ENCODE results near the gene SEMA6B. TPM values are rescaled to one million over a fixed set of nuclear protein-coding genes. Genes with fewer than 3 reads are reported as not detected.
"Not testable (repeated sequence)": the region's sequence is repeated elsewhere in the genome, so short reads cannot be mapped to it uniquely, and the experiment has no call there.

Gene SEMA6B
- polyA plus RNA-seq, 1 donor: 3.3 TPM

DNA sequence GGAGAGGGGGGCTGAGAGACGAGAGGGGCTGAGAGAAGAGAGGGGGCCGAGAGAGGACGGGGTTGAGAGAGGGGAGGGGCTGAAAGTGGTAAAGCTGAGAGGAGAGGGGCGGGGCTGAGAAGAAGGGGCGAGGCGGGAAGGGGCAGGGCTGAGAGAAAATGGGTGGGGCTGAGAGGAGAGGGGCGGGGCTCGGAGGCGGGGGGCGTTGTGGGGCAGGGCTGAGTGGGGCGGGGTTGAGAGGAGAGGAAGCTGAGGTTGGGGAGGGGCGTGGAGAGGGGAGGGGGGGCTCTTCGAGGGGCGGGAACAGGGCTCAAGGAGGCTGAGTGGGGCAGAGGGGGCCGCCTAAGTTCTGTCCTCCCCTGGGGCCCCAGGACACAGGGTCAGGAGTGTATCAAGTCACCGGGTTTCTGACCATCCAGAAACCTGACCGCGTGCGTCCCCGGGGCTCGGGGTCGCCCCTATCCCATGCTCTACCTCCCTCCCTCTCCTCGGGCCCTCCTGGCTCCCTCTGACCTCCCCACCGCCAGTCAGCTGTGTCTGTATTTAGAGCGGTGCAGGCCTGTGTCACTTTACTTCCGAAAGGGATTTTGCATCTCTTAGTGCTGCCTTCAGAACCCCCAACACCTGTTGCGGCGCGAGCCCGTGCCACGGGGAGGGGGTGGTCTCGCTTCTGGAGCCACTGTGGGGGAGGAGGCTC, 38.6 kb upstream of the SEMA6B start:
- Histone ChIP-seq H3K27me3 (ENCODE audit: control insufficient read depth, insufficient read depth, low read length) (peaks cover 39% of the 10 kb centered on the region), H3K36me3 (ENCODE audit: control insufficient read depth, insufficient read depth, low read length) (no peaks in the 10 kb centered on the region), H3K27ac (ENCODE audit: low read length) (no peak overlapping the region), H3K4me3 (ENCODE audit: low read length) (no peak overlapping the region), H3K9me3 (ENCODE audit: control insufficient read depth, low read depth, low read length) (no peaks in the 10 kb centered on the region), H3K4me1 (ENCODE audit: control insufficient read depth, insufficient read depth, low read length) (no peaks in the 10 kb centered on the region)
- WGBS (ENCODE audit: insufficient coverage, low lambda C conversion rate): 7% methylated on average over 3 of the region's 32 CpGs
- DNase-seq: no peak

DNA sequence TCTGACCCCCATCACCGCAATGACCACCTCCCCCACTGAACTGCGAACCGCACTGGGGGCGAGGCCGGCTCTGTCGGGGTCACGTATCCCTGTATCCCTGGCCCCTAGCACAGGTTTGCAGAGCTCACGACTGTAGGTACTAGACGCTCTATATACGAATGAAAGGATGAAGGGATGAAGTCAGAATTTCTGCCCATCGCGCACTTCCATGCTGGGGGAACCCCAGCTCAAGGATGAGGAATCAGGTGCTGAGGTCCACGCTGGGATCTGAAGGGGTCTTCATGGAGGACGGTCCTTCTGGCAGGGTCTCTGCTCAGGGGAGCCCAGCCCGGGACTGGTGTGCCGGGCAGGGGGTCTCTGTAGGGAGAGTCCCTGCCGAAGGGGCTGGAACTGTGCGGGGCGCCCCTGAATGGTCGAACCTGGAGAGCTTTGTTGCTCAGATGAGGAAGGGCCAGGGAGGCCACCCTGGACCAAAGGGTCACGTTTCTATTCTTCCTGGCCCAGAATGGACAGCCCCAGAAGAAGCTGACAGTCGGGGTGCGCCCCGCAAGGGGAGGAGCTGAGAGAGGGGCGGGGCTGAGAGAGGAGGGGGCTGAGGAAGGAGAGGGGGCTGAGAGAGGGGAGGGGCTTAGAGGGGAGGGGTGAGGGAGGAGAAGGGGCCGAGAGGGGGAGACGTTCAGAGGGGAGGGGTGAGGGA, 37.9 kb upstream of the SEMA6B start:
- no peak for DNase-seq
- H3K4me3 ChIP-seq (ENCODE audit: low read length): no peak overlapping the region
- H3K36me3 ChIP-seq (ENCODE audit: control insufficient read depth, insufficient read depth, low read length): no peaks in the 10 kb centered on the region
- H3K27me3 ChIP-seq (ENCODE audit: control insufficient read depth, insufficient read depth, low read length): peaks cover 44% of the 10 kb centered on the region
- no peaks in the 10 kb centered on the region for H3K4me1 ChIP-seq (ENCODE audit: control insufficient read depth, insufficient read depth, low read length)
- no peak overlapping the region for H3K27ac ChIP-seq (ENCODE audit: low read length)
- no CpG with 5 or more reads among the region's 27 CpGs for WGBS (ENCODE audit: insufficient coverage, low lambda C conversion rate)
- no peaks in the 10 kb centered on the region for H3K9me3 ChIP-seq (ENCODE audit: control insufficient read depth, low read depth, low read length)

DNA sequence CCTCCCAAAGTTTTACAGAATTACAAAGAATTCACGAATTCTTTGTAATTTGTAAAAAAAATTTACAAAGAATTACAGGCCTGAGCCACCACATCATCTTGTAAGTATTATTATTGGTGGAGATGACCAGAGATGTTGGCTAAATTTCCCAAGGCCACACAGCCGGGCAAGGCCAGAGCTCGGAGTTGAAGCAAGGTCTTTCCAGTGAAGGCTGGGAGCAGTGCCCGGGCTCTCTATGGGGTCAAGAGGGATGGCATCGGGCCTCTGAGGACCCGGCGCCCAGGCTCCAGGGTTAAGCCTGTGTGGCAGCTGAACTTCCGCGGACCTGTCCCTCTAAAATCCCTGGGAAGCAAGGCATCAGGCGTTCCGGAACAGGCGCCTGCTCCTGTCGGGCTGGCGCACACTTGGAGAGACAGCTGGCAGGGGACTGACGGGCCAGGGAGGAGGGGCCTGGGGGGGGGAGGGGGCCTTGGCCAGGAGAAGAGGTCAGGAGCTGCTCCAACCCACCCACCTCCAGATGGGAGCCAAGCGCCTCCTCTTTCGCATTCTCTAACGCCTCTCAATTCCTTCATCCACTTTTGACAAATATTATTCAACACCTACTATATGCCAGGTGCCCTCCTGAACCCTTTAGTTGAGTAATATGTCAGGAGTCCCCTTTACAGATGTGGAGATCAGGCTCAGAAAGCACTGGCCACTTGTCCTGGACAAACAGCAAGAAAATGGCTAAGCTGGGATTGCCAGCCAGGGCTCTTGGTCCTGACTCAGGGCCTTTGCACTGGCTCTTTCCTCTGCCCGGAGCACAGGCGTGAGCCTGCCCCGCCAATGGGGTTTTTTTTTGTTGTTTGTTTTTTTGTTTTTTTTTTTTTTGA, 36.8 kb upstream of the SEMA6B start:
- H3K4me1 ChIP-seq (ENCODE audit: control insufficient read depth, insufficient read depth, low read length): no peaks in the 10 kb centered on the region
- no peaks in the 10 kb centered on the region for H3K9me3 ChIP-seq (ENCODE audit: control insufficient read depth, low read depth, low read length)
- H3K27me3 ChIP-seq (ENCODE audit: control insufficient read depth, insufficient read depth, low read length): peaks cover 46% of the 10 kb centered on the region
- no peaks in the 10 kb centered on the region for H3K36me3 ChIP-seq (ENCODE audit: control insufficient read depth, insufficient read depth, low read length)
- DNase-seq: no peak
- H3K4me3 ChIP-seq (ENCODE audit: low read length): no peak overlapping the region
- no peak overlapping the region for H3K27ac ChIP-seq (ENCODE audit: low read length)
- WGBS (ENCODE audit: insufficient coverage, low lambda C conversion rate): no CpG with 5 or more reads among the region's 21 CpGs

DNA sequence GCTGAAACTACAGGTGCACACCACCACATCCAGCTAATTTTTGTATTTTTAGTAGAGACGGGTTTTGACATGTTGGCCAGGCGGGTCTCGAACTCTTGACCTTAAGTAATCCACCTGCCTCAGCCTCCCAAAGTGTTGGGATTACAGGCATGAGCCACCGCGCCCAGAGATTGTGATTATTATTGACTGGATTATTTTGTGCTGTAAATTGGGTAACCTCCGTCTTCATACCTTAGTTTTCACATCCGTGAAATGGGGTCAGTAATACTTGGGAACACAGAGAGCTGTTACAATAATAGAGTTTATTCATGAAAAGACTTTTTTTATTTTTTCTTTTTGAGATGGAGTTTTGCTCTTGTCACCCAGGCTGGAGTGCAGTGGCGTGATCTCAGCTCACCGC, 35.7 kb upstream of the SEMA6B start:
- not testable (repeated sequence) for H3K36me3 ChIP-seq (ENCODE audit: control insufficient read depth, insufficient read depth, low read length); H3K9me3 ChIP-seq (ENCODE audit: control insufficient read depth, low read depth, low read length); H3K27ac ChIP-seq (ENCODE audit: low read length); H3K4me3 ChIP-seq (ENCODE audit: low read length); H3K4me1 ChIP-seq (ENCODE audit: control insufficient read depth, insufficient read depth, low read length); DNase-seq
- no CpG with 5 or more reads among the region's 9 CpGs for WGBS (ENCODE audit: insufficient coverage, low lambda C conversion rate)
- peaks cover 43% of the 10 kb centered on the region for H3K27me3 ChIP-seq (ENCODE audit: control insufficient read depth, insufficient read depth, low read length)

DNA sequence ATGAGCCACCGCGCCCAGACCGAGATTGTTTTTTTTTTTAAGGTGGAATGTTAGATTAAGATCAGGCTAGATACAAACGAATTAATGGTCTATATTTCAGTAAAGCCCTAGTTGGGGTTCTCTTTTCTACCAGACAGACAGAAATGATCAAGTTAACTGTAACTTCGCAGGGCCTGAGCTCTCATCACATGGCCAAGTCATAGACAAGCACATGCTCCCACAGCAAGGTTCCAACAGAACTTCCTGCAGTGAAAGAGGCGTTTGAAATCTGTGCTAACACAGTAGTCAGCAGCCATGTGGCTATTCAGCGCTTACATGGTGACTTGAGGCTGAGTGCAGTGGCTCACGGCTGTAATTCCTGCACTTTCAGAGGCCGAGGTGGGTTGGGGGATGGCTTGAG, 34.7 kb upstream of the SEMA6B start:
- H3K27ac ChIP-seq (ENCODE audit: low read length): no peak overlapping the region
- no peak overlapping the region for H3K4me3 ChIP-seq (ENCODE audit: low read length)
- H3K36me3 ChIP-seq (ENCODE audit: control insufficient read depth, insufficient read depth, low read length): no peaks in the 10 kb centered on the region
- H3K9me3 ChIP-seq (ENCODE audit: control insufficient read depth, low read depth, low read length): no peaks in the 10 kb centered on the region
- no CpG with 5 or more reads among the region's 9 CpGs for WGBS (ENCODE audit: insufficient coverage, low lambda C conversion rate)
- no peak for DNase-seq
- no peaks in the 10 kb centered on the region for H3K4me1 ChIP-seq (ENCODE audit: control insufficient read depth, insufficient read depth, low read length)
- peaks cover 42% of the 10 kb centered on the region for H3K27me3 ChIP-seq (ENCODE audit: control insufficient read depth, insufficient read depth, low read length)

DNA sequence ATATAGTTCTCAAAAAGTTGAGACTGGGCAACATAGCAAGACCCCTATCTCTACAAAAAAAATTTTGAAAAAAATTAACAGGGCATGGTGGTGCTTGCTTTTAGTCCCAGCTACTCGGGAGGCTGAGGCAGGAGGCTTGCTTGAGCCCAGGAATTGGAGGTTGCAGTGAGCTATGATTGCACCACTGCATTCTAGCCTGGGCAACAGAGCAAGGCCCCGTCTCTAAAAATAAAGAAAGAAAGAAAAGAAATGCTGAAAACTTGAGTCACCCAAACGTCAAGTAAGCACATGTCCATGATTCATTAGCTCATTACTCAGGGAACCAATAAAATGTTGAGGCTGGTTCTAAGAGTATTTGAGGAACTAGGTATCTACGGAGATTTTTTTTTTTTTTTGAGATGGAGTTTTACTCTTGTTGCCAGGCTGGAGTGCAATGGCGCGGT, 33.9 kb upstream of the SEMA6B start:
- DNase-seq: no peak
- Histone ChIP-seq H3K4me1 (ENCODE audit: control insufficient read depth, insufficient read depth, low read length) (no peaks in the 10 kb centered on the region), H3K27ac (ENCODE audit: low read length) (no peak overlapping the region), H3K9me3 (ENCODE audit: control insufficient read depth, low read depth, low read length) (no peaks in the 10 kb centered on the region), H3K27me3 (ENCODE audit: control insufficient read depth, insufficient read depth, low read length) (peaks cover 34% of the 10 kb centered on the region), H3K4me3 (ENCODE audit: low read length) (no peak overlapping the region), H3K36me3 (ENCODE audit: control insufficient read depth, insufficient read depth, low read length) (no peaks in the 10 kb centered on the region)
- no CpG with 5 or more reads among the region's 6 CpGs for WGBS (ENCODE audit: insufficient coverage, low lambda C conversion rate)

DNA sequence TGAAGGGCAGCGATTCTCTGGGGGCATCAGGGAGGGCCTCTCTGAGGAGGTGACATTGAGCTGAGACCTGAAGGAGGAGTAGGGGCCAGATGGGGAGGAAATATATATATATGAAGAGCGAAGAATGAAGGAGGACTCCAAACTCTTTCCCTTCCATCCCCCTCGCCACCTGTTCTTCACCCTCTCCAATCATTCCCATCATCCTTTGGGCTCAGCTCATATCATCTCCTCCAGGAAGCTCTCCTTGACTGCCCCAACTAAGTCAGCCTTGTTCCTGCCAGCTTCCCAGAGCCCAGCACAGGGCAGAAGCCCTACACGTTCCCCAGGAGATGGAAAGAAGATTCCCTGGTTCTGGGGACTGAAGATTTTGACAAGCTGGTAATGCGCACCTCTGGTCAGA, 33.0 kb upstream of the SEMA6B start:
- Histone ChIP-seq H3K36me3 (ENCODE audit: control insufficient read depth, insufficient read depth, low read length) (no peaks in the 10 kb centered on the region), H3K27ac (ENCODE audit: low read length) (no peak overlapping the region), H3K9me3 (ENCODE audit: control insufficient read depth, low read depth, low read length) (no peaks in the 10 kb centered on the region), H3K27me3 (ENCODE audit: control insufficient read depth, insufficient read depth, low read length) (peaks cover 29% of the 10 kb centered on the region), H3K4me1 (ENCODE audit: control insufficient read depth, insufficient read depth, low read length) (no peaks in the 10 kb centered on the region), H3K4me3 (ENCODE audit: low read length) (no peak overlapping the region)
- DNase-seq: no peak
- no CpG with 5 or more reads among the region's 5 CpGs for WGBS (ENCODE audit: insufficient coverage, low lambda C conversion rate)

DNA sequence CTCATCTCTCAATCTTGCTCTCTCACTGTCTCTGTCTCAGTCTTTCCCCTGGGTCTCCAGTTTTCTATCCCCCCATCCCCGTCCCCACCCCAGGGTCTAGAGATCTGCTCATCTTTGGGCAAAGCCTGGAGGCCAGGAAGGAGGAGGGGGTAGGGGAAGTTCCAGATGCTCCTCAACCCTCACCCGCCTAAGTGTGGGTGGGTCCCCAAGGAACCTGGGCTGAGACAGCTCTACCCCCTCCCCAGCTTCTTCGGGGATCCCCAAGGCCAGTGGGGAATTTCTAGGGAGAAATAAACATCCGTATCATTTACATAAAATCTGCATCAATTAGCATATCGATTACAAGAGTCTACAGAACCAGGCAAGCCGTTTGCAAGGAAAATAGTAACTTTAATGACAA, 31.8 kb upstream of the SEMA6B start:
- no peak overlapping the region for H3K27ac ChIP-seq (ENCODE audit: low read length)
- no peak for DNase-seq
- H3K9me3 ChIP-seq (ENCODE audit: control insufficient read depth, low read depth, low read length): no peaks in the 10 kb centered on the region
- WGBS (ENCODE audit: insufficient coverage, low lambda C conversion rate): 80% methylated on average over 1 of the region's 6 CpGs
- no peaks in the 10 kb centered on the region for H3K36me3 ChIP-seq (ENCODE audit: control insufficient read depth, insufficient read depth, low read length)
- H3K4me3 ChIP-seq (ENCODE audit: low read length): no peak overlapping the region
- peaks cover 23% of the 10 kb centered on the region for H3K27me3 ChIP-seq (ENCODE audit: control insufficient read depth, insufficient read depth, low read length)
- no peaks in the 10 kb centered on the region for H3K4me1 ChIP-seq (ENCODE audit: control insufficient read depth, insufficient read depth, low read length)

DNA sequence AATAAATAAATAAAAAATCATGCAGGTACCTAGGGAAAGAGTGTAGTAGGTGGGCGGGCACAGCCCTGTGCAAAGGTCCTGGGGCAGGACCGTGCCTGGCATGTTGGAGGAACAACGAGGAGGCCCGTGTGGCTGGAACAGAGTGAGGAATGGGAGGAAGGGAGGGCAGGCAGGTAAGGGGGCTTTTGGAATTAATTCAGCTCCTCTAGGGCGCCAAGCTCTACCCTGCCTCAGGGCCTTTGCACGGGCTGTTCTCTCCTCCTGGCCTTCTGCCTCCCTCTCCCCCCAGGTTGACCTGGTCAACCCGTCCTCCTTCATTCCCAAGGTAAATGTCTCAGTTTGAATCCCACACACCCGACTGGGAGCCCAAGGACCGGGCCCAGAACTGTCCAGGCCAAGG, 31.1 kb upstream of the SEMA6B start:
- no CpG with 5 or more reads among the region's 9 CpGs for WGBS (ENCODE audit: insufficient coverage, low lambda C conversion rate)
- H3K27ac ChIP-seq (ENCODE audit: low read length): no peak overlapping the region
- no peak for DNase-seq
- peaks cover 24% of the 10 kb centered on the region for H3K27me3 ChIP-seq (ENCODE audit: control insufficient read depth, insufficient read depth, low read length)
- no peaks in the 10 kb centered on the region for H3K9me3 ChIP-seq (ENCODE audit: control insufficient read depth, low read depth, low read length)
- no peaks in the 10 kb centered on the region for H3K4me1 ChIP-seq (ENCODE audit: control insufficient read depth, insufficient read depth, low read length)
- no peaks in the 10 kb centered on the region for H3K36me3 ChIP-seq (ENCODE audit: control insufficient read depth, insufficient read depth, low read length)
- no peak overlapping the region for H3K4me3 ChIP-seq (ENCODE audit: low read length)

DNA sequence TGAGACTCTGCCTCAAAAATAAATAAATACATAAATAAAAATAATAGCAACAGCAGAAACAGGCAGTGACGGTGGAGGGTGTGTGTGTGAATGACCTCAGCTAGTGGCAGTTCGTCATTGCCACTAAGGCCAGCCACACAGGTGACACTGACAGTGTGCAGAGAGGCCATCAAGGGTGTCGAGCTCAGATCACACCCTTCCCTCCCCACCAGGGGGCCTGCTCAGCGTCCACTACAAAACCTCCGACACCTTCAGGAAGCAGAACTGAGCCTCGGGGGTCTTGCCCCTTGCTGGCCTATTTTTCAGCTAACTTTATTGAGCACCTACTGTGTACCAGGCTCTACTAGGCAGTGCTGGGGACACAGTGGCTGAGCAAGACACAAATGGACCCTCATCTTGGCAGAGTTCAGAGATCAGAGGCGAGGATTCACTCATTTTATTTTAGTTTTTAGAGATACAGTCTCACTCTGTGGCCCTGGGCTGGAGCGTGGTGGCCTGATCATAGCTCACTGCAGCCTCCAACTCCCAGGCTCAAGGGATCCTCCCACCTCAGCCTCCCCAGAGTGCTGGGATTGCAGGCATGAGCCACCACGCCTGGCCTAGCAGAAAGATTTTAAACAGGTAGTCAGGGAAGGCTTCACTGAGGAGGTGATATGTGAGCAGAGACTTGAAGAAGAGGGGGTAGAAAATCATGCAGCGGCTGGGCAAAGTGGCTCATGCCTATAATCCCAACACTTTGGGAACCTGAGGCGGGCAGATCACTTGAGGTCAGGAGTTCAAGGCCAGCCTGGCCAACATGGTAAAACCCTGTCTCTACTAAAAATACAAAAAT, 30.3 kb upstream of the SEMA6B start:
- WGBS (ENCODE audit: insufficient coverage, low lambda C conversion rate): 100% methylated on average over 1 of the region's 11 CpGs
- Histone ChIP-seq H3K9me3 (ENCODE audit: control insufficient read depth, low read depth, low read length) (peaks cover 2% of the 10 kb centered on the region), H3K27ac (ENCODE audit: low read length) (no peak overlapping the region), H3K36me3 (ENCODE audit: control insufficient read depth, insufficient read depth, low read length) (no peaks in the 10 kb centered on the region), H3K4me3 (ENCODE audit: low read length) (no peak overlapping the region), H3K27me3 (ENCODE audit: control insufficient read depth, insufficient read depth, low read length) (peaks cover 32% of the 10 kb centered on the region), H3K4me1 (ENCODE audit: control insufficient read depth, insufficient read depth, low read length) (peaks cover under 1% of the 10 kb centered on the region)
- DNase-seq: no peak
